K562 (cell line): ENCODE measurements around the gene ADORA2A. TPM values are rescaled to one million over a fixed set of nuclear protein-coding genes. Genes with fewer than 3 reads are reported as not detected.
A peak's percentile ranks its signal among the peaks of the same experiment; 100 is the strongest.

Experiments
- ARID1B ChIP-seq: fragments of 450-650 bp; IDR thresholded peaks from 2 replicates; pipeline ENCODE4 v1.6.1; 2016; ENCODE audit warnings: antibody characterized with exemption, mild to moderate bottlenecking, inconsistent platforms
- ATF7 ChIP-seq: fragments of 450-650 bp; IDR thresholded peaks from 2 replicates; pipeline ENCODE4 v1.7.1; 2014; ENCODE audit warnings: mild to moderate bottlenecking, moderate library complexity
- C11orf30 ChIP-seq: fragments of 450-650 bp; IDR thresholded peaks from 2 replicates; pipeline ENCODE4 v1.6.1; 2016; ENCODE audit warnings: low read depth, mild to moderate bottlenecking
- CEBPB ChIP-seq: fragments of 450-650 bp; IDR thresholded peaks from 2 replicates; pipeline ENCODE4 v1.6.1; 2016; ENCODE audit warnings: missing genetic modification characterization, missing compliant biosample characterization
- CEBPG ChIP-seq, 3 experiments: fragments of 200-800 bp in 1 of 3; sonication (Bioruptor generic) in 1 of 3; sonication (generic) in 1 of 3; formaldehyde crosslinking in 1 of 3; IDR thresholded peaks in 2 of 3; conservative IDR thresholded peaks in 1 of 3; 2 replicates each; pipeline versions ENCODE4 v1.6.1 to v1.8.0; 2016 to 2022; ENCODE audit warnings: missing compliant biosample characterization in 2 of 3, missing genetic modification characterization in 2 of 3, mild to moderate bottlenecking in 1 of 3, missing genetic modification reagents in 1 of 3
- JUND ChIP-seq, 2 experiments: IDR thresholded peaks; 2 replicates in 1 of 2; 3 replicates in 1 of 2; pipeline ENCODE4 v1.6.1; 2011; ENCODE audit warnings: borderline replicate concordance in 2 of 2, low read depth in 2 of 2, low read length in 2 of 2, improper control_type of control experiment in 1 of 2, missing biosample characterization in 1 of 2, missing genetic modification characterization in 1 of 2, missing genetic modification reagents in 1 of 2
- KDM4B ChIP-seq, 2 experiments: fragments of 450-650 bp in 1 of 2; sonication (generic) in 1 of 2; IDR thresholded peaks; 2 replicates each; pipeline ENCODE4 v1.6.1; 2016 to 2017; ENCODE audit warnings: borderline replicate concordance in 2 of 2, antibody characterized with exemption in 1 of 2, low read depth in 1 of 2, mild to moderate bottlenecking in 1 of 2
- RFX7 ChIP-seq: fragments of 250-450 bp; sonication (Bioruptor Pico); IDR thresholded peaks from 2 replicates; pipeline ENCODE4 v1.5.1; 2021; ENCODE audit warnings: mild to moderate bottlenecking
- SMAD3 ChIP-seq: fragments of 450-650 bp; formaldehyde crosslinking; conservative IDR thresholded peaks from 2 replicates; pipeline ENCODE4 v1.4.0; 2020; ENCODE audit warnings: mild to moderate bottlenecking
- SMARCA4 ChIP-seq: fragments of 450-650 bp; IDR thresholded peaks from 2 replicates; pipeline ENCODE4 v1.6.1; 2016
- SNIP1 ChIP-seq: fragments of 450-650 bp; IDR thresholded peaks from 2 replicates; pipeline ENCODE4 v1.7.1; 2017; ENCODE audit warnings: low read depth, mild to moderate bottlenecking
- SRSF1 ChIP-seq: fragments of 200-400 bp; formaldehyde crosslinking; IDR thresholded peaks from 2 replicates; pipeline ENCODE4 v1.6.1; 2017; ENCODE audit warnings: mild to moderate bottlenecking, low read depth, low read length, moderate library complexity
- TRIM24 ChIP-seq, 2 experiments: fragments of 450-650 bp; IDR thresholded peaks; 2 replicates each; pipeline ENCODE4 v1.6.1; 2016
- ZEB2 ChIP-seq: fragments of 450-650 bp; IDR thresholded peaks from 2 replicates; pipeline ENCODE4 v1.6.1; 2016
- ZNF12 ChIP-seq: sonication (generic); formaldehyde crosslinking; IDR thresholded peaks from 2 replicates; pipeline ENCODE4 v1.4.0; 2020; ENCODE audit warnings: mild to moderate bottlenecking, missing genetic modification reagents
- ZNF316 ChIP-seq: fragments of 450-650 bp; IDR thresholded peaks from 2 replicates; pipeline ENCODE4 v1.6.1; 2016
- polyA plus RNA-seq, 8 experiments: library from polyadenylated mRNA; depleted of rRNA in 4 of 8; stranded (reverse) in 5 of 8; unstranded in 3 of 8; fragments of >200 nt; fragmentation: Nextera tagmentation in 2 of 8; fragmentation: Illumina TruSeq in 1 of 8; extraction: Ambion mirVana in 2 of 8; extraction: Trizol in 1 of 8; gene quantifications; 2 replicates each; pipeline versions ENCODE4 v1.2.1 to v1.2.3, GENCODE V29; 2011 to 2014; ENCODE audit warnings: inconsistent platforms in 1 of 8, missing spikeins in 1 of 8
- total RNA-seq, 7 experiments: library from RNA; depleted of rRNA in 6 of 7; stranded (reverse); fragments of >200 nt in 6 of 7; fragmentation: Illumina TruSeq in 2 of 7; extraction: Trizol in 2 of 7; gene quantifications; 2 replicates each; pipeline versions ENCODE4 v1.2.1 to v1.2.3, GENCODE V29; 2011 to 2021; ENCODE audit warnings: low replicate concordance in 1 of 7
- TF ChIP-seq, protein P1 (sequence below): sonication (generic); formaldehyde crosslinking; IDR thresholded peaks from 2 replicates; pipeline ENCODE4 v1.8.0; 2023; ENCODE audit warnings: mild to moderate bottlenecking, missing genetic modification reagents
- TF ChIP-seq, protein P2 (sequence below): fragments of 150-350 bp; conservative IDR thresholded peaks from 2 replicates; pipeline ENCODE4 v1.6.1; 2014; ENCODE audit warnings: low read length

ADORA2A gene
- total and polyA plus RNA-seq, 9 of the 15 experiments (the other 6 are each of a cell fraction or from before 2014, with no cell fraction given): 0.15 to 2.1 (median 0.66) TPM; not detected in 2

DNA sequence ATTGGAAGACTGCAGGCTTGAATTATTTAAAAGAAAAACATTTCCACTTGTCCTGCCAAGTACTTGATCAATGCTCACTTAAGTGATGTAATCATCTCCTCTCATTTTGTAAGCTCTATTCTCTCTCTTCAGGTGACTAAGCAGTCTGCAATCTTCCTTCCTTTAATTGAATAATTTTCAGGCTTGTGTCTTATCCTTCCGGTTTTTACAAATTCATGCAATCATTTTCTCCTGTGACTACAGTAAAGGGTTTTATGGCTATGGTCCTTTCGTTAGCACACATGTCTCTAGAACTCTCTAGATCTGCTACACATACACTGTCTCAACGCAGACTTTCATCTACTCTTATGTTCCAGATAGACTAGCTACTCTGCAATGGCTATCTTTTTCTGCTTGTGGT, 55.2 kb downstream of the ADORA2A start (continued):
- TF ChIP-seq, protein P1, sequence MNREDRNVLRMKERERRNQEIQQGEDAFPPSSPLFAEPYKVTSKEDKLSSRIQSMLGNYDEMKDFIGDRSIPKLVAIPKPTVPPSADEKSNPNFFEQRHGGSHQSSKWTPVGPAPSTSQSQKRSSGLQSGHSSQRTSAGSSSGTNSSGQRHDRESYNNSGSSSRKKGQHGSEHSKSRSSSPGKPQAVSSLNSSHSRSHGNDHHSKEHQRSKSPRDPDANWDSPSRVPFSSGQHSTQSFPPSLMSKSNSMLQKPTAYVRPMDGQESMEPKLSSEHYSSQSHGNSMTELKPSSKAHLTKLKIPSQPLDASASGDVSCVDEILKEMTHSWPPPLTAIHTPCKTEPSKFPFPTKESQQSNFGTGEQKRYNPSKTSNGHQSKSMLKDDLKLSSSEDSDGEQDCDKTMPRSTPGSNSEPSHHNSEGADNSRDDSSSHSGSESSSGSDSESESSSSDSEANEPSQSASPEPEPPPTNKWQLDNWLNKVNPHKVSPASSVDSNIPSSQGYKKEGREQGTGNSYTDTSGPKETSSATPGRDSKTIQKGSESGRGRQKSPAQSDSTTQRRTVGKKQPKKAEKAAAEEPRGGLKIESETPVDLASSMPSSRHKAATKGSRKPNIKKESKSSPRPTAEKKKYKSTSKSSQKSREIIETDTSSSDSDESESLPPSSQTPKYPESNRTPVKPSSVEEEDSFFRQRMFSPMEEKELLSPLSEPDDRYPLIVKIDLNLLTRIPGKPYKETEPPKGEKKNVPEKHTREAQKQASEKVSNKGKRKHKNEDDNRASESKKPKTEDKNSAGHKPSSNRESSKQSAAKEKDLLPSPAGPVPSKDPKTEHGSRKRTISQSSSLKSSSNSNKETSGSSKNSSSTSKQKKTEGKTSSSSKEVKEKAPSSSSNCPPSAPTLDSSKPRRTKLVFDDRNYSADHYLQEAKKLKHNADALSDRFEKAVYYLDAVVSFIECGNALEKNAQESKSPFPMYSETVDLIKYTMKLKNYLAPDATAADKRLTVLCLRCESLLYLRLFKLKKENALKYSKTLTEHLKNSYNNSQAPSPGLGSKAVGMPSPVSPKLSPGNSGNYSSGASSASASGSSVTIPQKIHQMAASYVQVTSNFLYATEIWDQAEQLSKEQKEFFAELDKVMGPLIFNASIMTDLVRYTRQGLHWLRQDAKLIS (CRISPR knock-in tag): no peak
- TF ChIP-seq SMARCA4 (peak; percentile 40; the same call in 1 of the 2 replicates), SRSF1 (no peak), ZNF316 (0 out of 2 replicates have a peak, but pooled peaks have one; percentile 30), SNIP1 (no peak), TRIM24 (IDR thresholded peaks at IDR 0.05) (peak in 1 of 2 experiments; percentile 51; a peak in 1 of 4 replicates), JUND (IDR thresholded peaks at IDR 0.05; ENCODE audit: borderline replicate concordance, low read depth, low read length) (peak; percentile 63; the same call in 1 of the 2 replicates), JUND (tag; IDR thresholded peaks at IDR 0.05; ENCODE audit: borderline replicate concordance, low read depth, low read length) (peak; percentile 45; the same call in 1 of the 3 replicates), KDM4B (IDR thresholded peaks at IDR 0.05; ENCODE audit: borderline replicate concordance in 2 of 2, low read depth in 1 of 2) (no peak), RFX7 (CRISPR knock-in tag) (no peak), ATF7 (peak; percentile 59; the same call in 1 of the 2 replicates), ZNF12 (CRISPR knock-in tag) (no peak), CEBPG (CRISPR knock-in tag; IDR thresholded peaks at IDR 0.05) (peak; percentile 71), CEBPG (tag; conservative IDR thresholded peaks at IDR 0.05 in 1 of 2, IDR thresholded peaks at IDR 0.05 in 1 of 2) (peak; percentile 86 to 92), ARID1B (peak; percentile 21; the same call in 1 of the 2 replicates), ZEB2 (no peak), SMAD3 (CRISPR knock-in tag) (no peak), CEBPB (tag) (peak; percentile 73), C11orf30 (peak; percentile 70)
- TF ChIP-seq, protein P2, sequence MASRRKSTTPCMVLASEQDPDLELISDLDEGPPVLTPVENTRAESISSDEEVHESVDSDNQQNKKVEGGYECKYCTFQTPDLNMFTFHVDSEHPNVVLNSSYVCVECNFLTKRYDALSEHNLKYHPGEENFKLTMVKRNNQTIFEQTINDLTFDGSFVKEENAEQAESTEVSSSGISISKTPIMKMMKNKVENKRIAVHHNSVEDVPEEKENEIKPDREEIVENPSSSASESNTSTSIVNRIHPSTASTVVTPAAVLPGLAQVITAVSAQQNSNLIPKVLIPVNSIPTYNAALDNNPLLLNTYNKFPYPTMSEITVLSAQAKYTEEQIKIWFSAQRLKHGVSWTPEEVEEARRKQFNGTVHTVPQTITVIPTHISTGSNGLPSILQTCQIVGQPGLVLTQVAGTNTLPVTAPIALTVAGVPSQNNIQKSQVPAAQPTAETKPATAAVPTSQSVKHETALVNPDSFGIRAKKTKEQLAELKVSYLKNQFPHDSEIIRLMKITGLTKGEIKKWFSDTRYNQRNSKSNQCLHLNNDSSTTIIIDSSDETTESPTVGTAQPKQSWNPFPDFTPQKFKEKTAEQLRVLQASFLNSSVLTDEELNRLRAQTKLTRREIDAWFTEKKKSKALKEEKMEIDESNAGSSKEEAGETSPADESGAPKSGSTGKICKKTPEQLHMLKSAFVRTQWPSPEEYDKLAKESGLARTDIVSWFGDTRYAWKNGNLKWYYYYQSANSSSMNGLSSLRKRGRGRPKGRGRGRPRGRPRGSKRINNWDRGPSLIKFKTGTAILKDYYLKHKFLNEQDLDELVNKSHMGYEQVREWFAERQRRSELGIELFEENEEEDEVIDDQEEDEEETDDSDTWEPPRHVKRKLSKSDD: no peak
